ENCODE results near the gene RNF146. TPM values are rescaled to one million over a fixed set of nuclear protein-coding genes. Genes with fewer than 3 reads are reported as not detected.
A peak's percentile ranks its signal among the peaks of the same experiment; 100 is the strongest.

RNF146 gene
- total RNA-seq, 1 donor from 2014 or later, result 47.3 TPM

- DNase-seq (no peak), ATAC-seq (ENCODE audit: poor library complexity) (no peak)
- intact Hi-C loops (cut with DNase I), result no loop called here
Observed at GRCh38 chr6:127277878-127278843, 11.5 kb downstream of the RNF146 start.

GRCh38 chr6:127279815-127280214, 13.2 kb downstream of the RNF146 start:
- no peak for ATAC-seq (ENCODE audit: poor library complexity)
- intact Hi-C loops (cut with DNase I), result no loop called here
- no peak for DNase-seq

DNA sequence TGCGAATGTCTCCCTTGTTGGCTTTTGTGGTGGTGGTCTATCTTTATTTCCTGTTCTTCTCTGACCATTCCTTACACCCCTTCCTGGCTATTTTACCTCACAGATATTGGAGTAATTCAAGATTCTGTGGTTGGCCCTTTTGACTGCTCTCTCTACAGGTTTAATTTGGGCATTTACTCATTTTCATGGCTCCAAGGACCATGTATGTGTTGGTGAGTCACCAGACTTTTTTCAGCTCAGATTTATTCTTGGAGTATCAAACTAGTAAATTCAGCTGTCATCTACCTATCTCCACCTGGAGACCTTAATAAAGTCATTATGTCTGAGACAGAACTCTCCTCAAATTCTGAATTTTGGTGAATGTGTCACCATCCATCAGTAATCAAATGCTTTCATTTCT, 15.5 kb downstream of the RNF146 start:
- ATAC-seq (ENCODE audit: poor library complexity) (no peak), DNase-seq (no peak)
- intact Hi-C loops (cut with DNase I), result no loop called here

DNA sequence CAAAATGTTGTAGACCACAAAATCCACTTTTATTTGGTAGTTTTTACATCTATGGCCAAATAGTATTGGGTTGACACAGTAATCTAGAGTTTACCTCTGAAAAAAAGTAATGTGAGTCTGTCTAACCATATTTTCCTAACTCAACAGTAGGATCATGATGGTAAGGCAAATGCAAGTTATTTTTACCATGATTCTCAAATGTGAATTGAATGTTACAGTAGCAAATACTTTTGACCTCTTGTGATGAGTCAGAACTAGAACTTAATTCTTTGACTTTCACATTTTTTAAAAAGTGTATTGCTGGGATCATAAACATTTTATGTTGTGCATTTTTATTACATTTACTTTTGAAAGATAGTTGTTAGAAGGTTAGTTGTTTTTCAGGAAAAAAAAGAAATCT, 22.0 kb downstream of the RNF146 start:
- intact Hi-C loops (cut with DNase I), result no loop called here
- no peak for DNase-seq
- ATAC-seq (ENCODE audit: poor library complexity), result no peak

GRCh38 chr6:127289934-127290333, 23.3 kb downstream of the RNF146 start:
- no peak for DNase-seq
- no peak for ATAC-seq (ENCODE audit: poor library complexity)
- intact Hi-C loops (cut with DNase I), result no loop called here

GRCh38 chr6:127290391-127291265, 24.0 kb downstream of the RNF146 start:
- ATAC-seq (ENCODE audit: poor library complexity) (no peak), DNase-seq (no peak)
- intact Hi-C loops (cut with DNase I), result no loop called here

GRCh38 chr6:127291495-127291894, 24.8 kb downstream of the RNF146 start:
- DNase-seq, result no peak
- intact Hi-C loops (cut with DNase I), result no loop called here
- no peak for ATAC-seq (ENCODE audit: poor library complexity)

DNA sequence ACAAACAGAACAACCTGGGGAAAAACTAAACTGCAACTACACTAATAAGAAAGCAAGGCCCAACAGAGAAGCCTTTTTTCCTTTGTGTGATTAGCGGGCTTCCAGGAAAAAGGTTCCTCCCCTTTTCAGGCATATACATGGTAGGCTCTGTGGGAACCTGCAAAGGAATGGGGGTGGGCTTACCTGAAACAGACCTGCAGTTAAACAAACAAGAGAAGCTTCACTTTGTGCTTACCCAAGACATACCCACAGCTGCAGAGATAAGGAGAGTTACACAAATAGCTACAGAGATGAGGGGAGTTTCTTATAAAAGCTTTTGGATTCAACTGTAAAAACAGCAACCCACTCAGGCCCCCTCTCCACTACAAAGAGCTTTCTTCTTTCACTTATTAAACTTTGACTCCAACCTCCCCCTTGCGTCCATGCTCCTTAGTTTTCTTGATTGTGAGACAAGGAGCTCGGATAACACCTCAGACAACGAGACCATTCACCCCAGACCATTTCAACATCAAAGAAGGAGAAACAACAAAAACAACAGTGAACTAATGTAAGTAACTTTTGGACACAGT, 30.9 kb downstream of the RNF146 start:
- no peak for DNase-seq
- ATAC-seq (ENCODE audit: poor library complexity), result no peak
- intact Hi-C loops (cut with DNase I), result no loop called here

DNA sequence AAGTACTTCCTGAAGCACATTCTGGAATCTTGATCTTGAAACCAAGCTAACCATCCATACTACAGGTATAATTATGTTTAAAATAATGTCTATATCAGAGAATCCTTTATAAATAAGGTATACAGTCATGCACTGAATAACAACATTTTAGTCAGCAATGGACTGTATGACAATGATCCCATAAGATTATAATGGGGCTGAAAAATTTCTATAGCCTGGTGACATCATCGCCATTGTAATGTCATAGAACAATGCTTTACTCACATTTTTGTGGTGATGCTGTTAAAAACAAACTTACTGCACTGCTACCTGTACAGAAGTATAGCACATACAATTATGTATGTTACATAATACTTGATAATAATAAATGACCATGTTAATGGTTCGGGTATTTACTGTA, 31.8 kb downstream of the RNF146 start:
- intact Hi-C loops (cut with DNase I), result no loop called here
- no peak for ATAC-seq (ENCODE audit: poor library complexity)
- no peak for DNase-seq

- ATAC-seq (ENCODE audit: poor library complexity) (no peak), DNase-seq (no peak)
- intact Hi-C loops (cut with DNase I), result loop anchor here (10.0 kb wide), 1 partner anchor 245 kb away; no protein-coding TSS in a partner anchor
Observed at GRCh38 chr6:127299522-127300240, 33.0 kb downstream of the RNF146 start.

DNA sequence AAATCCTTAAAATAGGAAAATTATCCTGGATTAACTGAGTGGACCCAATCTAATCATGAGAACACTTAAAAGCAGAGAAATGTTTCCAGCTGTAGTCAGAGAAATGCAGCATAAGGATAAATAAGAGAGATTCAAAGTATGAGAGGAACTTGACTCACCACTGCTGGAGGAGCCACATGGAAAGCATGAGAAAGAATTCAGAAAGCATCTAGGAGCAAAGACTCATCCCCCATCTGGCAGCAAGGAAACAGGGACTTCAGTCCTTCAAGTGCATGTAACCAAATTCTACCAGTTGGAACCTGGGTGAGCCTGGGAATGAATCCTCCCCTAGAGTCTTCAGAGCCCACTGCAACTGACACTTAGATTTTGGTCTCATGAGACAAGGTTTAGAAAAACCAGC, 33.7 kb downstream of the RNF146 start:
- intact Hi-C loops (cut with DNase I), result loop anchor here (10.0 kb wide), 1 partner anchor 244 kb away; no protein-coding TSS in a partner anchor
- ATAC-seq (ENCODE audit: poor library complexity), result no peak
- DNase-seq, result no peak

DNA sequence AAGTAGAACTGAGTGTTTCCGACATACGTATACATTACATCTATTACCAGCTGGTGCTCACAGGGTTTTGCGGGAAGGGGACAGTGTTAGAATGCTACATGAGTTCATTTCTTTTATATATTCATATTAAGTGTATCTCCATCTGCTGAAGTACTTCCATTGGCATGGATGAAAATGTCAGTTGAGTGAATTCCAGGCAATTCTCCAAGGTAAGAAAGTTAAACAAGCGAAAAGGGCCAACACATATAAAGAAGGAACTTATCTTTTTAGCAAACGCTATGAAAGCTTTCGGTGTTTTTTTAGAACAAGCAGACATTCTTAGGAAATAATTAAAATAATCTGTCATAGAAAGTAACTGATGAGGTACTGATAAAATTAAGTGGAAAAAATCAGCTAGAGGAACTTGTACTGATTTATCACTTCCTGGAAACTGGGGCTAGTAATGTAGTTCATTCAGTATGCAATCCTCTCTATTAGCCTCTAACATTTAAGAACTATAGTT, 34.6 kb downstream of the RNF146 start:
- DNase-seq, result no peak
- intact Hi-C loops (cut with DNase I), result loop anchor here (10.0 kb wide), 1 partner anchor 244 kb away; no protein-coding TSS in a partner anchor
- no peak for ATAC-seq (ENCODE audit: poor library complexity)

GRCh38 chr6:127302728-127303660, 36.3 kb downstream of the RNF146 start:
- peak; percentile 53 for ATAC-seq (ENCODE audit: poor library complexity)
- DNase-seq, result no peak
- intact Hi-C loops (cut with DNase I), result loop anchor here (10.0 kb wide), 1 partner anchor 242 kb away; no protein-coding TSS in a partner anchor

- peak; percentile 14 for ATAC-seq (ENCODE audit: poor library complexity)
- intact Hi-C loops (cut with DNase I), result loop anchor here (10.0 kb wide), 1 partner anchor 241 kb away; no protein-coding TSS in a partner anchor
- no peak for DNase-seq
Observed at GRCh38 chr6:127303917-127304316, 37.3 kb downstream of the RNF146 start.

- DNase-seq (no peak), ATAC-seq (ENCODE audit: poor library complexity) (no peak)
- intact Hi-C loops (cut with DNase I), result loop anchor here (10.0 kb wide), 1 partner anchor 239 kb away; no protein-coding TSS in a partner anchor
Observed at GRCh38 chr6:127305741-127306140, 39.1 kb downstream of the RNF146 start.

- intact Hi-C loops (cut with DNase I), result no loop called here
- no peak for DNase-seq
- ATAC-seq (ENCODE audit: poor library complexity), result no peak
Observed at GRCh38 chr6:127317388-127318128, 50.9 kb downstream of the RNF146 start.

All from Right ventricle myocardium superior (tissue), 1 donor.